HEK293 (cell line): ENCODE results near the gene STBD1.

ENCODE experiments used
- BCL11A ChIP-seq: fragments of 450-650 bp; formaldehyde crosslinking; IDR thresholded peaks from 2 replicates; pipeline ENCODE4 v1.5.1; 2016; ENCODE audit warnings: low read depth, missing biosample characterization, missing genetic modification characterization
- EGR2 ChIP-seq: fragments of 450-650 bp; formaldehyde crosslinking; IDR thresholded peaks from 2 replicates; pipeline ENCODE4 v1.5.1; 2016; ENCODE audit warnings: low read depth, missing biosample characterization, missing genetic modification characterization
- GLIS1 ChIP-seq: fragments of 450-650 bp; formaldehyde crosslinking; IDR thresholded peaks from 2 replicates; pipeline ENCODE4 v1.5.1; 2016; ENCODE audit warnings: missing biosample characterization, missing genetic modification characterization
- GLIS2 ChIP-seq: fragments of 450-650 bp; formaldehyde crosslinking; IDR thresholded peaks from 2 replicates; pipeline ENCODE4 v1.5.1; 2016; ENCODE audit warnings: missing biosample characterization, missing genetic modification characterization
- KLF7 ChIP-seq: fragments of 450-650 bp; formaldehyde crosslinking; IDR thresholded peaks from 2 replicates; pipeline ENCODE4 v1.5.1; 2016; ENCODE audit warnings: missing biosample characterization, missing genetic modification characterization, borderline replicate concordance
- PRDM6 ChIP-seq: fragments of 450-650 bp; formaldehyde crosslinking; IDR thresholded peaks from 2 replicates; pipeline ENCODE4 v1.5.1; 2017; ENCODE audit warnings: missing biosample characterization, missing genetic modification characterization
- ZBTB17 ChIP-seq: fragments of 450-650 bp; formaldehyde crosslinking; IDR thresholded peaks from 2 replicates; pipeline ENCODE4 v1.5.1; 2016; ENCODE audit warnings: missing biosample characterization, missing genetic modification characterization
- ZFP69B ChIP-seq: fragments of 450-650 bp; formaldehyde crosslinking; IDR thresholded peaks from 2 replicates; pipeline ENCODE4 v1.5.1; 2016; ENCODE audit warnings: missing biosample characterization, missing genetic modification characterization
- ZNF121 ChIP-seq: fragments of 450-650 bp; formaldehyde crosslinking; IDR thresholded peaks from 2 replicates; pipeline ENCODE4 v1.5.1; 2016; ENCODE audit warnings: missing biosample characterization, missing genetic modification characterization
- ZNF157 ChIP-seq: fragments of 450-650 bp; formaldehyde crosslinking; IDR thresholded peaks from 2 replicates; pipeline ENCODE4 v1.5.1; 2016; ENCODE audit warnings: missing biosample characterization, missing genetic modification characterization
- ZNF2 ChIP-seq: fragments of 450-650 bp; formaldehyde crosslinking; IDR thresholded peaks from 2 replicates; pipeline ENCODE4 v1.5.1; 2016; ENCODE audit warnings: missing biosample characterization, missing genetic modification characterization
- ZNF394 ChIP-seq: fragments of 450-650 bp; formaldehyde crosslinking; IDR thresholded peaks from 2 replicates; pipeline ENCODE4 v1.5.1; 2016; ENCODE audit warnings: missing biosample characterization, missing genetic modification characterization, mild to moderate bottlenecking, moderate library complexity, borderline replicate concordance
- ZNF48 ChIP-seq: fragments of 450-650 bp; formaldehyde crosslinking; IDR thresholded peaks from 2 replicates; pipeline ENCODE4 v1.5.1; 2016; ENCODE audit warnings: missing biosample characterization, missing genetic modification characterization
- ZNF521 ChIP-seq: fragments of 450-650 bp; formaldehyde crosslinking; IDR thresholded peaks from 2 replicates; pipeline ENCODE4 v1.5.1; 2017; ENCODE audit warnings: missing biosample characterization, mild to moderate bottlenecking, missing genetic modification characterization
- ZNF623 ChIP-seq: fragments of 450-650 bp; formaldehyde crosslinking; IDR thresholded peaks from 2 replicates; pipeline ENCODE4 v1.5.1; 2016; ENCODE audit warnings: missing biosample characterization, missing genetic modification characterization
- ZNF76 ChIP-seq: fragments of 450-650 bp; formaldehyde crosslinking; IDR thresholded peaks from 2 replicates; pipeline ENCODE4; 2016; ENCODE audit warnings: low read depth, missing biosample characterization, missing genetic modification characterization, borderline replicate concordance
- ZXDB ChIP-seq: fragments of 450-650 bp; formaldehyde crosslinking; IDR thresholded peaks from 2 replicates; pipeline ENCODE4 v1.5.1; 2016; ENCODE audit warnings: missing biosample characterization, missing genetic modification characterization
- TF ChIP-seq, protein P1 (sequence below): sonication (generic); formaldehyde crosslinking; IDR thresholded peaks from 2 replicates; pipeline ENCODE4 v1.8.1; 2022; ENCODE audit warnings: mild to moderate bottlenecking, moderate library complexity, missing genetic modification reagents
- TF ChIP-seq, protein P2 (sequence below): fragments of 450-650 bp; formaldehyde crosslinking; IDR thresholded peaks from 2 replicates; pipeline ENCODE4; 2016; ENCODE audit warnings: missing biosample characterization, missing genetic modification characterization
- TF ChIP-seq, protein P3 (sequence below): fragments of 450-650 bp; IDR thresholded peaks from 2 replicates; pipeline ENCODE4 v1.5.1; 2018; ENCODE audit warnings: missing biosample characterization, mild to moderate bottlenecking, missing genetic modification characterization
- TF ChIP-seq, protein P4 (sequence below): IDR thresholded peaks from 2 replicates; pipeline ENCODE4 v1.6.1; 2011; ENCODE audit warnings: mild to moderate bottlenecking, low read depth, low read length, borderline replicate concordance

The STBD1 gene

GRCh38 chr4:76305971-76306881 lies at the start of gene STBD1 (continued):
- TF ChIP-seq KLF7 (tag by site-specific recombination), result peak; percentile 21; the same call in 1 of the 2 replicates
- TF ChIP-seq GLIS1 (tag by site-specific recombination), result peak; percentile 15; the same call in 1 of the 2 replicates
- TF ChIP-seq, protein P1, sequence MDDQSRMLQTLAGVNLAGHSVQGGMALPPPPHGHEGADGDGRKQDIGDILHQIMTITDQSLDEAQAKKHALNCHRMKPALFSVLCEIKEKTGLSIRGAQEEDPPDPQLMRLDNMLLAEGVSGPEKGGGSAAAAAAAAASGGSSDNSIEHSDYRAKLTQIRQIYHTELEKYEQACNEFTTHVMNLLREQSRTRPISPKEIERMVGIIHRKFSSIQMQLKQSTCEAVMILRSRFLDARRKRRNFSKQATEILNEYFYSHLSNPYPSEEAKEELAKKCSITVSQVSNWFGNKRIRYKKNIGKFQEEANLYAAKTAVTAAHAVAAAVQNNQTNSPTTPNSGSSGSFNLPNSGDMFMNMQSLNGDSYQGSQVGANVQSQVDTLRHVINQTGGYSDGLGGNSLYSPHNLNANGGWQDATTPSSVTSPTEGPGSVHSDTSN (CRISPR knock-in tag), result peak; percentile 55; the same call in 1 of the 2 replicates
- no peak for TF ChIP-seq ZNF521 (tag by site-specific recombination)
- no peak for TF ChIP-seq ZNF121 (tag by site-specific recombination)
- TF ChIP-seq ZNF157, result no peak
- no peak for TF ChIP-seq ZNF48 (tag by site-specific recombination)
- TF ChIP-seq, protein P2, sequence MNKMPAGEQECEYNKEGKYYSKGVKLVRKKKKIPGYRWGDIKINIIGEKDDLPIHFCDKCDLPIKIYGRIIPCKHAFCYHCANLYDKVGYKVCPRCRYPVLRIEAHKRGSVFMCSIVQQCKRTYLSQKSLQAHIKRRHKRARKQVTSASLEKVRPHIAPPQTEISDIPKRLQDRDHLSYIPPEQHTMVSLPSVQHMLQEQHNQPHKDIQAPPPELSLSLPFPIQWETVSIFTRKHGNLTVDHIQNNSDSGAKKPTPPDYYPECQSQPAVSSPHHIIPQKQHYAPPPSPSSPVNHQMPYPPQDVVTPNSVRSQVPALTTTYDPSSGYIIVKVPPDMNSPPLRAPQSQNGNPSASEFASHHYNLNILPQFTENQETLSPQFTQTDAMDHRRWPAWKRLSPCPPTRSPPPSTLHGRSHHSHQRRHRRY (tag by site-specific recombination), result no peak
- TF ChIP-seq, protein P3, sequence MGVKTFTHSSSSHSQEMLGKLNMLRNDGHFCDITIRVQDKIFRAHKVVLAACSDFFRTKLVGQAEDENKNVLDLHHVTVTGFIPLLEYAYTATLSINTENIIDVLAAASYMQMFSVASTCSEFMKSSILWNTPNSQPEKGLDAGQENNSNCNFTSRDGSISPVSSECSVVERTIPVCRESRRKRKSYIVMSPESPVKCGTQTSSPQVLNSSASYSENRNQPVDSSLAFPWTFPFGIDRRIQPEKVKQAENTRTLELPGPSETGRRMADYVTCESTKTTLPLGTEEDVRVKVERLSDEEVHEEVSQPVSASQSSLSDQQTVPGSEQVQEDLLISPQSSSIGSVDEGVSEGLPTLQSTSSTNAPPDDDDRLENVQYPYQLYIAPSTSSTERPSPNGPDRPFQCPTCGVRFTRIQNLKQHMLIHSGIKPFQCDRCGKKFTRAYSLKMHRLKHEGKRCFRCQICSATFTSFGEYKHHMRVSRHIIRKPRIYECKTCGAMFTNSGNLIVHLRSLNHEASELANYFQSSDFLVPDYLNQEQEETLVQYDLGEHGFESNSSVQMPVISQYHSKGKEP, result no peak
- TF ChIP-seq ZNF76 (tag by site-specific recombination), result no peak; the same call in 1 of the 2 replicates
- TF ChIP-seq, protein P4, sequence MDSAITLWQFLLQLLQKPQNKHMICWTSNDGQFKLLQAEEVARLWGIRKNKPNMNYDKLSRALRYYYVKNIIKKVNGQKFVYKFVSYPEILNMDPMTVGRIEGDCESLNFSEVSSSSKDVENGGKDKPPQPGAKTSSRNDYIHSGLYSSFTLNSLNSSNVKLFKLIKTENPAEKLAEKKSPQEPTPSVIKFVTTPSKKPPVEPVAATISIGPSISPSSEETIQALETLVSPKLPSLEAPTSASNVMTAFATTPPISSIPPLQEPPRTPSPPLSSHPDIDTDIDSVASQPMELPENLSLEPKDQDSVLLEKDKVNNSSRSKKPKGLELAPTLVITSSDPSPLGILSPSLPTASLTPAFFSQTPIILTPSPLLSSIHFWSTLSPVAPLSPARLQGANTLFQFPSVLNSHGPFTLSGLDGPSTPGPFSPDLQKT, result no peak
- TF ChIP-seq ZBTB17 (tag by site-specific recombination), result peak; percentile 69
- TF ChIP-seq ZNF2 (tag by site-specific recombination), result peak; percentile 74
- no peak for TF ChIP-seq BCL11A (tag by site-specific recombination)
- TF ChIP-seq EGR2 (tag by site-specific recombination), result peak; percentile 20
- TF ChIP-seq ZNF623 (tag by site-specific recombination), result no peak
- TF ChIP-seq ZXDB, result peak; percentile 96
- TF ChIP-seq GLIS2 (tag by site-specific recombination), result peak; percentile 21; the same call in 1 of the 2 replicates
- TF ChIP-seq ZNF394 (tag by site-specific recombination), result peak; percentile 47; the same call in 1 of the 2 replicates
- 0 out of 2 replicates have a peak, but pooled peaks have one; percentile 21 for TF ChIP-seq ZFP69B (tag by site-specific recombination)
- TF ChIP-seq PRDM6 (tag by site-specific recombination), result no peak
